Measurements from ENCODE around the gene VAV2.

Gene VAV2

DNA sequence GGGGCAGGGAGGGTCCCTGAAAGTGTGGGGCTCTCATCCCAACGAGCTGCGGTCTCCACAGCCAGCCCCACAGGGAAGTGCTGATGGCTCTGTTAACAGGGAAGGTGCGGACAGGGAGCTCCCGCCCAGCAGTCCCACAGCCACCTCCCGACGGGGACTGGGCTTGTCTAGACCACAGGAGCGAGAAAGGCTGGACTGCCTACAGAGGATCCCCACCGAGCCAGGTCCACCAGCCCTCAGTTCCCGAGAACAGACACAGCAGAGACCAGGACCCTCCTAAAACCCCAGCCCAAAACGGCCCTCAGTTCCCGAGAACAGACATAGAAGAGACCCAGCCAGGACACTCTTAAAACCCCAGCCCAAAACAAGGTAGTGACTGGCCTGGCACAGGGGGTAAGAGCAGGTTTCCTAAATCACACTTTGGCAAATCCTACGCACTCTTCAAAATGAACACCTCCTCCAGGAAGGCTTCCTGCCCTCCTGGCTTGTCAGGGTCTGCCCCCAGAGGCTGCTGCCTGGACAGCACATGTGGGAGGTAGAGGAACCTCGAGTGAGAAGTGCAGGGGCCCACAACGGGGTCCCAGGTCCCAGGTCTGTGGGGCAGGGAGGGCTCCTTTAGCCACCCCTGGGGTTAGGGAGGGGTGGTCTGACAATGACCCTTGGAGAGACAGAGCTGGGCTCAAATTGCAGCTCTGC, 167.9 kb downstream of the VAV2 start:
- H2BK15ac ChIP-seq (ENCODE audit: low read length), result peak overlapping the region; percentile 1
- no peak overlapping the region for H3K4me3 ChIP-seq (ENCODE audit: low read length in 2 of 2)
- H3K79me1 ChIP-seq (ENCODE audit: low read depth, low read length), result peaks cover 6% of the 10 kb centered on the region
- H3K36me3 ChIP-seq (replicated peaks in 1 of 2; ENCODE audit: control insufficient read depth in 2 of 2, insufficient read depth in 2 of 2, low read length in 2 of 2), result peaks cover 0 to 26% of the 10 kb centered on the region in 2 donors
- peak overlapping the region; percentile 17 for H2AK5ac ChIP-seq (ENCODE audit: low read depth, low read length)
- DNase-seq (ENCODE audit: low spot score), result no peak
- no peak overlapping the region for H4K8ac ChIP-seq (ENCODE audit: low read depth, low read length)
- WGBS, 2 donors (ENCODE audit: extremely low coverage in 2 of 2, insufficient read length in 2 of 2, insufficient replicate concordance in 1 of 2), result no CpG with 5 or more reads among the region's 14 CpGs
- no peak overlapping the region for H3K27ac ChIP-seq (replicated peaks; ENCODE audit: low read length)
- no peak overlapping the region for H3K4me2 ChIP-seq (ENCODE audit: insufficient read depth, low read length, poor library complexity, severe bottlenecking)
- peaks cover 39 to 44% of the 10 kb centered on the region in 2 donors for H3K4me1 ChIP-seq (ENCODE audit: control insufficient read depth in 2 of 2, insufficient read depth in 1 of 2, low read depth in 1 of 2, low read length in 2 of 2)
- H2BK12ac ChIP-seq (ENCODE audit: low read length), result no peak overlapping the region
- no peak overlapping the region for H3K9ac ChIP-seq (ENCODE audit: low read depth, low read length, poor library complexity)
- no peak overlapping the region for H2BK5ac ChIP-seq (ENCODE audit: low read length)
- peak overlapping the region; percentile 15 for H3K4ac ChIP-seq (ENCODE audit: low read length)
- H2BK120ac ChIP-seq (ENCODE audit: low read depth, low read length), result no peak overlapping the region
- peak overlapping the region; percentile 89 for H3K18ac ChIP-seq (ENCODE audit: low read length)
- no peak overlapping the region for H4K91ac ChIP-seq (ENCODE audit: low read depth, low read length, poor library complexity)
- no peak overlapping the region for H2AFZ ChIP-seq (ENCODE audit: low read length)
- no peaks in the 10 kb centered on the region for H3K27me3 ChIP-seq (ENCODE audit: control insufficient read depth in 3 of 3, insufficient read depth in 3 of 3, low read depth in 1 of 3, low read length in 3 of 3)
- peak overlapping the region; percentile 5 for H3K14ac ChIP-seq (ENCODE audit: low read length)
- no peaks in the 10 kb centered on the region for H3K9me3 ChIP-seq (replicated peaks in 1 of 2; ENCODE audit: control insufficient read depth in 2 of 2, insufficient read depth in 1 of 2, low read depth in 1 of 2, low read length in 2 of 2)
- H3K23ac ChIP-seq (ENCODE audit: low read depth, low read length, poor library complexity), result no peak overlapping the region

DNA sequence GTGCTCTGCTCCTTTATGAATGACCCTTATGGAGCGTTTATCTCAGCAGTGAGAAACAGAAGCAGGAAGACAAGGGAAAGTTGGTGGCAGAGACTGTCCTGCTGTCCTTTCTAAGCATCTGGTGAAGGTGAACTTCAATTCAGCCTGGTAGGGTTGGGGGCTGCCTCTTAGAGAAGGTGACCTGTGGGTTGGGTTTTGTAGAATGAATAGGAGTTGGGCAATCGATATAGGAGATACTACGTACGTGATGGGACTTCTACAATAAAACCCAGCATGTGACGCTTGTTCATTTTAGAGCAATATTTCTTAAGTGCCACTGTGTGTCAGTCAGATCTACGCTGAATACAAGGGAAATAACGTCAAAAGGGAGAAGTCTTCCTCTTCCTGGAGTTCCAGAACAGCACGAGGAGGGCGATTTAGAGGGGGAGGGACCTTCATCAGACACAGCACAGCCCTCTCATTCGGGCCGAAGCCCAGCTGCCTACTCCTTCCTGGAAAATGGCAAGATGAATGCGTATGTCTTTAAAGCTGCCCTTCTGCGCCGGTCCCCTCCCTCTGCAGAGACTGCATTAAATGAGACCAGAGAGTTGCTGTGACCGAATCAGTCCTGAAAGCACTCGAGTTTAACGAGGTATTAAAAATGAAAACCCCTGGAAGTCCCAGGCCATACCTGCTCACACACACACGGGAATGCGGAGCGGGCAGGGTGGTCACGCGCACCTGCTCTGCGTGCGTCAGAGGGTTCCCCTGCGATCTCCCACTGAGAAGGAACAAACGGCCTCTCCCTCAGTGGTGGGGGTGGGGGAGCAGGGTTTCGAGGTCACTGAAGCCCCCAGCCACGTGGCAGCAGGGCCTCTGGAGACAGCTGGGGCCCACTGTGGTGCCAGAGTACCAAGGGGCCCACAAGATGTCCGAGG, 168.7 kb downstream of the VAV2 start:
- no CpG with 5 or more reads among the region's 29 CpGs for WGBS, 2 donors (ENCODE audit: extremely low coverage in 2 of 2, insufficient read length in 2 of 2, insufficient replicate concordance in 1 of 2)
- no peak overlapping the region for H3K4me3 ChIP-seq (ENCODE audit: low read length in 2 of 2)
- peak overlapping the region; percentile 76 for H3K18ac ChIP-seq (ENCODE audit: low read length)
- H3K23ac ChIP-seq (ENCODE audit: low read depth, low read length, poor library complexity), result no peak overlapping the region
- no peaks in the 10 kb centered on the region for H3K27me3 ChIP-seq (ENCODE audit: control insufficient read depth in 3 of 3, insufficient read depth in 3 of 3, low read depth in 1 of 3, low read length in 3 of 3)
- no peak overlapping the region for H2BK12ac ChIP-seq (ENCODE audit: low read length)
- DNase-seq (ENCODE audit: low spot score), result no peak
- no peak overlapping the region for H2BK120ac ChIP-seq (ENCODE audit: low read depth, low read length)
- H2AK5ac ChIP-seq (ENCODE audit: low read depth, low read length), result peak overlapping the region; percentile 17
- H3K4me1 ChIP-seq (ENCODE audit: control insufficient read depth in 2 of 2, insufficient read depth in 1 of 2, low read depth in 1 of 2, low read length in 2 of 2), result peaks cover 39 to 44% of the 10 kb centered on the region in 2 donors
- no peak overlapping the region for H4K8ac ChIP-seq (ENCODE audit: low read depth, low read length)
- H3K27ac ChIP-seq (replicated peaks; ENCODE audit: low read length), result no peak overlapping the region
- peaks cover 5% of the 10 kb centered on the region for H3K79me1 ChIP-seq (ENCODE audit: low read depth, low read length)
- H4K91ac ChIP-seq (ENCODE audit: low read depth, low read length, poor library complexity), result no peak overlapping the region
- no peak overlapping the region for H2BK5ac ChIP-seq (ENCODE audit: low read length)
- H3K36me3 ChIP-seq (replicated peaks in 1 of 2; ENCODE audit: control insufficient read depth in 2 of 2, insufficient read depth in 2 of 2, low read length in 2 of 2), result peaks cover 0 to 21% of the 10 kb centered on the region in 2 donors
- no peak overlapping the region for H3K4ac ChIP-seq (ENCODE audit: low read length)
- no peak overlapping the region for H2AFZ ChIP-seq (ENCODE audit: low read length)
- no peak overlapping the region for H3K4me2 ChIP-seq (ENCODE audit: insufficient read depth, low read length, poor library complexity, severe bottlenecking)
- H3K9ac ChIP-seq (ENCODE audit: low read depth, low read length, poor library complexity), result no peak overlapping the region
- peak overlapping the region; percentile 1 for H2BK15ac ChIP-seq (ENCODE audit: low read length)
- H3K14ac ChIP-seq (ENCODE audit: low read length), result no peak overlapping the region
- H3K9me3 ChIP-seq (replicated peaks in 1 of 2; ENCODE audit: control insufficient read depth in 2 of 2, insufficient read depth in 1 of 2, low read depth in 1 of 2, low read length in 2 of 2), result no peaks in the 10 kb centered on the region

DNA sequence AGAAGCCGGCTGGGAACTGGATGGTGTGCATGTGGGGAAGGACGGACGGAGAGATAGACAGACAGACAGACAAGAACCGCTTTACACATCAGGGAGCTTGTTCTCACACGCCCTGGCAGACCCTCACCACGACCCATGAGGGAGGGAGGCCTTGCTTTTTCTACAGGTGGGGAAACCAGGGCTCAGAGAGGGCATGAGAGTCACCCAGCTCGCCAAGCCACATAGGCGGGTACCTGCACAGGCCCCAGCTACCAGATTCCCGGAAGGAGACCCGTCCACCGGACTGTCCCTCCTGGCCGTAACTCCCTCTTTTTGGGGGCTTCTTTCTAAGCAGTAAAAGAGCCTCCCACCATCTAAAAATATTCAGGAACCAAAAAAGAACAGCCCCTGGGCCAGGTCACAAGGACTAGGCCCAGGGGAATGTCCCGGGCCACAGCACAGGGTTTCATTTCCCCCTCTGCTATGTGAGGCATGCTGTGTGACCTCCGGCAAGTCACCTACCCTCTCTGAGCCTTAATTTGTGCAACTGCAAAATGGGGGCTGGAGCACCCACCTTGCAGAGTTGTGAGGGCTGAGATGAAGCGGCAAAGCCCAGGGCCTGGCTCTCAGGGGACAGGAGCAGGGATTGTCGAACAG, 169.6 kb downstream of the VAV2 start:
- peak overlapping the region; percentile 67 for H2BK5ac ChIP-seq (ENCODE audit: low read length)
- H4K91ac ChIP-seq (ENCODE audit: low read depth, low read length, poor library complexity), result no peak overlapping the region
- peaks cover 0 to 23% of the 10 kb centered on the region in 2 donors for H3K36me3 ChIP-seq (replicated peaks in 1 of 2; ENCODE audit: control insufficient read depth in 2 of 2, insufficient read depth in 2 of 2, low read length in 2 of 2)
- peaks cover 5% of the 10 kb centered on the region for H3K79me1 ChIP-seq (ENCODE audit: low read depth, low read length)
- no peak overlapping the region for H2BK120ac ChIP-seq (ENCODE audit: low read depth, low read length)
- DNase-seq (ENCODE audit: low spot score), result no peak
- H3K27me3 ChIP-seq (ENCODE audit: control insufficient read depth in 3 of 3, insufficient read depth in 3 of 3, low read depth in 1 of 3, low read length in 3 of 3), result no peaks in the 10 kb centered on the region
- H3K4me1 ChIP-seq (ENCODE audit: control insufficient read depth in 2 of 2, insufficient read depth in 1 of 2, low read depth in 1 of 2, low read length in 2 of 2), result peaks cover 39 to 44% of the 10 kb centered on the region in 2 donors
- no peaks in the 10 kb centered on the region for H3K9me3 ChIP-seq (replicated peaks in 1 of 2; ENCODE audit: control insufficient read depth in 2 of 2, insufficient read depth in 1 of 2, low read depth in 1 of 2, low read length in 2 of 2)
- H2AK5ac ChIP-seq (ENCODE audit: low read depth, low read length), result no peak overlapping the region
- no peak overlapping the region for H2BK12ac ChIP-seq (ENCODE audit: low read length)
- no peak overlapping the region for H3K4me2 ChIP-seq (ENCODE audit: insufficient read depth, low read length, poor library complexity, severe bottlenecking)
- no peak overlapping the region for H3K27ac ChIP-seq (replicated peaks; ENCODE audit: low read length)
- no peak overlapping the region for H2AFZ ChIP-seq (ENCODE audit: low read length)
- H3K18ac ChIP-seq (ENCODE audit: low read length), result peak overlapping the region; percentile 25
- H3K14ac ChIP-seq (ENCODE audit: low read length), result no peak overlapping the region
- H4K8ac ChIP-seq (ENCODE audit: low read depth, low read length), result no peak overlapping the region
- no peak overlapping the region for H2BK15ac ChIP-seq (ENCODE audit: low read length)
- H3K4me3 ChIP-seq (ENCODE audit: low read length in 2 of 2), result no peak overlapping the region
- no peak overlapping the region for H3K9ac ChIP-seq (ENCODE audit: low read depth, low read length, poor library complexity)
- no peak overlapping the region for H3K4ac ChIP-seq (ENCODE audit: low read length)
- WGBS, 2 donors (ENCODE audit: extremely low coverage in 2 of 2, insufficient read length in 2 of 2, insufficient replicate concordance in 1 of 2), result no CpG with 5 or more reads among the region's 16 CpGs
- no peak overlapping the region for H3K23ac ChIP-seq (ENCODE audit: low read depth, low read length, poor library complexity)

All from neuronal stem cell (in vitro differentiated cells).